Right lobe of liver (tissue), 4 donors: ENCODE results near the gene ACSS1.

Source experiments
- CTCF ChIP-seq, 4 donors: fragments of 200-600 bp in 3 of 4; fragments of 450-650 bp in 1 of 4; IDR thresholded peaks; one replicate each; pipeline versions ENCODE4 v1.5.1 to v1.8.0; 2016 to 2022; ENCODE audit warnings: antibody characterized with exemption in 4 of 4, mild to moderate bottlenecking in 2 of 4
- POLR2A ChIP-seq: fragments of 450-650 bp; IDR thresholded peaks from one replicate; pipeline ENCODE4 v1.6.1; 2017; ENCODE audit warnings: antibody characterized with exemption, mild to moderate bottlenecking
- donor health status: DM: no; HTN: no; CAD: no.
- donor health status: DM: no; HTN: no; CAD: no.
- donor health status: DM: no; HTN: yes; CAD: no.

GRCh38 chr20:25011831-25012241, 46.1 kb downstream of the ACSS1 start:
- TF ChIP-seq CTCF (IDR thresholded peaks at IDR 0.05) = no peak
- no peak for TF ChIP-seq POLR2A
